NB4 (cell line): ENCODE measurements around the gene ZNF530.

Source experiments
- DNase-seq: peaks from one replicate; pipeline ENCODE4 v3.0.0; 2010; ENCODE audit warnings: low read depth
- H3K4me3 ChIP-seq: one replicate; pipeline ENCODE4 v1.5.1; 2011; ENCODE audit warnings: mild to moderate bottlenecking, low read depth, low read length, moderate library complexity
- CTCF ChIP-seq: IDR thresholded peaks from one replicate; pipeline ENCODE4 v1.5.1; 2012; ENCODE audit warnings: low read depth, low read length
- MAX ChIP-seq: IDR thresholded peaks from 2 replicates; pipeline ENCODE4 v1.6.1; 2011; ENCODE audit warnings: low read depth, low read length
- MYC ChIP-seq: IDR thresholded peaks from 2 replicates; pipeline ENCODE4 v1.6.1; 2011; ENCODE audit warnings: low read depth, low read length
- POLR2A ChIP-seq: IDR thresholded peaks from 2 replicates; pipeline ENCODE4 v1.6.1; 2011; ENCODE audit warnings: mild to moderate bottlenecking; ENCODE audit not compliant: insufficient read length; ENCODE audit errors: extremely low read depth

Gene ZNF530

GRCh38 chr19:57656346-57656745 lies 56.7 kb downstream of the ZNF530 start:
- no peak overlapping the region for H3K4me3 ChIP-seq
- TF ChIP-seq POLR2A (no peak), MAX (no peak), MYC (no peak), CTCF (no peak)
- no peak for DNase-seq
